Stimulated activated CD8-positive, alpha-beta memory T cell treated with anti-CD3 and anti-CD28 coated beads, Interleukin-4, amount 100 ng/mL, for 4 hours (primary cell): ENCODE results near the gene ICE1.
"Not testable (repeated sequence)": the region's sequence is repeated elsewhere in the genome, so short reads cannot be mapped to it uniquely, and the experiment has no call there.

Experiments used
- DNase-seq, 2 donors: peaks; one replicate each; pipeline ENCODE4 v3.0.0-alpha.2; 2020; ENCODE audit warnings: low read depth in 2 of 2, low spot score in 1 of 2

ICE1 gene

GRCh38 chr5:5436203-5436760 is 13.8 kb downstream of the ICE1 start:
- no peak for DNase-seq

- DNase-seq, result no peak
These were observed 15.0 kb downstream of the ICE1 start for GRCh38 chr5:5437227-5438172.

GRCh38 chr5:5451863-5452262 is 29.4 kb downstream of the ICE1 start:
- no peak for DNase-seq

- DNase-seq, result no peak
These were observed 30.7 kb downstream of the ICE1 start for GRCh38 chr5:5453131-5453530.

GRCh38 chr5:5454391-5454790 is 31.9 kb downstream of the ICE1 start:
- DNase-seq, result no peak

GRCh38 chr5:5456858-5457257 is 34.4 kb downstream of the ICE1 start:
- DNase-seq, result no peak

- DNase-seq, result no peak
These were observed 37.8 kb downstream of the ICE1 start for GRCh38 chr5:5460311-5460710.

GRCh38 chr5:5461012-5461411 is 38.5 kb downstream of the ICE1 start:
- no peak for DNase-seq

GRCh38 chr5:5464036-5464715 is 41.7 kb downstream of the ICE1 start:
- DNase-seq, result no peak

GRCh38 chr5:5466227-5466626 is 43.8 kb downstream of the ICE1 start:
- no peak for DNase-seq

GRCh38 chr5:5467737-5468136 is 45.3 kb downstream of the ICE1 start:
- no peak for DNase-seq

GRCh38 chr5:5470933-5471332 is 48.5 kb downstream of the ICE1 start:
- no peak for DNase-seq

- DNase-seq, result no peak
These were observed 50.7 kb downstream of the ICE1 start for GRCh38 chr5:5473226-5473625.

- no peak for DNase-seq
These were observed 52.5 kb downstream of the ICE1 start for GRCh38 chr5:5474961-5475360.

GRCh38 chr5:5475975-5476374 is 53.5 kb downstream of the ICE1 start:
- no peak for DNase-seq

GRCh38 chr5:5479578-5479977 is 57.1 kb downstream of the ICE1 start:
- DNase-seq, result not testable (repeated sequence)

- no peak for DNase-seq
These were observed 58.1 kb downstream of the ICE1 start for GRCh38 chr5:5480481-5481111.

- DNase-seq, result no peak
These were observed 58.7 kb downstream of the ICE1 start for GRCh38 chr5:5481206-5481605.

- no peak for DNase-seq
These were observed 59.2 kb downstream of the ICE1 start for GRCh38 chr5:5481633-5482032.

GRCh38 chr5:5483350-5483749 is 60.9 kb downstream of the ICE1 start:
- no peak for DNase-seq

- no peak for DNase-seq
These were observed 61.6 kb downstream of the ICE1 start for GRCh38 chr5:5483880-5484598.
